Cerebellar cortex (tissue), 1 donor: ENCODE results near the gene MANEA.
"Not testable (repeated sequence)": the region's sequence is repeated elsewhere in the genome, so short reads cannot be mapped to it uniquely, and the experiment has no call there.

Source experiments
- DNase-seq: peaks from one replicate; pipeline ENCODE4 v3.0.0-alpha.2; 2015; ENCODE audit warnings: low spot score

MANEA gene

DNA sequence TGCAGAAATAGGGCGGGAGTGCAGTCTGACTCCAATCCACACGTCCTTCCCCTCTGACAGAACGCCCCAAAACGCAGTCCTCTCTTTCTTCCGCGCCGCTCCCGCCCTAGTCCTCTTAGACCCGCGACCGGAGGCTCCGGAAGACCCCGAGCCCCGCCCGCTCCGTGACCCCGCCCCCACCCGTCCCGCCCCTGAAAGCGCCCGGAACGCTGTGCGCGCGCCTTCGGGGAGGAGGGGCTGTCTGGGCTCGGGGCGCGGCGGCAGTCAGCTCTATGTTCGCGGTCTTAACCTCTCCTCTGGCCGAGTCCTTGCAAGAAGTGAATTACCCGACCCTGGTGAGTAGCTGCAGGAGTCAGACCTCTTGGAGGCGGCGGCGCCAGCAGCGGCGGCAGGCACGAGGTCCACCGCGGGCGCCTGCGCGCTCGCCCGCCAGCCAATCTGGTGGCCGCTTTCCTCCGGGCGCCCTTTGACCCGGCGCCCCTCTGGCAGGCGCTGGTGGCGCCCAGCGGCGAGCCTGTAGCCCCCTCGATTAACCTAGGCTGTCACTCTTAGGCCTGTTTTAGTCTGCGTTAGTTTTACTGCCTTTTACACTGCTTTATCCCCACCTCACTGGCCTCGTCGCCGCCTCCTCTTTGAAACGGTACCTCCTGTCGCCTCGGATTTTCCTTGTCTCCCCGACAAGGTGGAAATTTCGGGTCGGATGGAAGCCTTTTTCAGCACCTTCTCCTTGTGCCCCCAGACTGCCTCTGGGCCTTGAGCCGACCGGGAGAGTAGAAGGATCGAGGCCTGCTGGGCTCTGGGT, at the start of gene MANEA:
TSS of gene MANEA (plus strand) at position 232 of the 802 bp plus-strand sequence. CDS start 8,905 bp downstream, outside the sequence.
- peak; percentile 84 for DNase-seq

GRCh38 chr6:95529762-95530161, 47.6 kb upstream of the MANEA start:
- DNase-seq, result no peak

DNA sequence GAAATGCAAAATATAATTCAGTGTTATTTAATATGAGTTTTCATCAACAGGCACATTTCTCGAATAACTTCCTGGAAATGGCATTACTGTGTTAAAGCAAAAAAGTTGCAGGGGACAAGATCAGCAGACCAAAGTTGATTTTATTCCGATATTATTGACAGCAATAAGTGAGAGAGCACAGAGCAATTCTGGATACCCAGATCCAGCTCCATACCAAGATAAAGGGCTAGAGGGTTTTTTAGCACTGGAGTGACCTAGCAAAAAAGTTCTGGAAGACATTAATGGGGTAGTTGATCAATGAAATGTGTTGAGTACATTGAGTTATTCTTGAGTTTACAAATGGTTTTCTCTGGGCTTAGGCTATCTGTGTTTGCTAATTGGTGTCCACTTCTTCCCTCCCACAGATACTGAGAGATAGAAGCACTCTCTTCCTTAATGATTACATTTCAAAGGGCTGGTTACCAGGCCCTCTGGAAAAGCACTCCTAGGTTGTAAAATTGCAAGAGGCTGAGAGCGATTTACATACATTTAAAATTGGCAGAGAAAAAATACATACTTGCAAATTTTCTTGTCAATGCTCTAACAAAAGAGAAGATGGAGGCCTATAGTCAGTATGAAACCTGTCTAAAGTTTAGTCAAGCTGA, 47.0 kb upstream of the MANEA start:
- no peak for DNase-seq

DNA sequence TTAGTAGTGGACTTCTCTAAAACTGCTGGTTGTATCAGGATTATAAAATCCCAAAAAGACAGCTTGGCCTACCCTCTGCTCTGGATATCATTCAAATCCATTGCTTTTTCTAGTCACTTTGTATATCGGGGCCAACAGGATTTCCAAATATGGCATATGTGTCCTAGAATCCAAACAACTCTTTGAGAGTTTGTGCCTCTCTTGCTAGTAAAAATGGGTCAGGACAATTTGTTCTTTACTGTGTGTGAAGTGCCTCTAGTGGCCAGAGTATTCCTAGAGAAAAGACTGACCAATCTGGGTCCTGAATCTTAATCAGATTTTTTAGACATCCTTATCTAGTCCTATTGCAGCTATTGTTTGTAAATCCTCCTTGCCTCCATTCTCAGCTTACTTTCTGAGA, 33.5 kb upstream of the MANEA start:
- DNase-seq, result peak; percentile 34

GRCh38 chr6:95544517-95545225, 32.7 kb upstream of the MANEA start:
- no peak for DNase-seq

- peak; percentile 47 for DNase-seq
These were observed 32.1 kb upstream of the MANEA start for GRCh38 chr6:95545226-95545625.

DNA sequence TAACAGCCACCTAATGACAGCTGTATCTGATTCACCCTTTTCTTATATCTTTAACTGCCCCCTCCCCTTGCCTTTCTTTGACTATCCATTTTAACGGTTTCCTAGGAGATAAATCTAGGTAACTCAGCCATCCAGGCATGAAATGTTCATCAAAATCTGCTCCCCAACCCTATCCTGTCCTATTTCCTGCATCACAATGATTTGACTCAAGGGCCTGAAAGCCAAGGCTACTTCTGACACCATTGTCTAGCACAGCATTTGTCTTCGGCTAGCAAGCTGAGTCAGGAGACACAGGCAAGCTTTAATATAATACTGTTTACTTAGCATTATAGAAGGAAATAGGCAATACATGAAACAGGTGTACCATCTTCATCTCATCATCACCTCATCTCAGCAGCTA, 31.6 kb upstream of the MANEA start:
- peak; percentile 46 for DNase-seq

GRCh38 chr6:95546148-95546547, 31.2 kb upstream of the MANEA start:
- no peak for DNase-seq

- no peak for DNase-seq
These were observed 30.3 kb upstream of the MANEA start for GRCh38 chr6:95547043-95547442.

GRCh38 chr6:95548188-95548786, 29.0 kb upstream of the MANEA start:
- DNase-seq, result no peak

DNA sequence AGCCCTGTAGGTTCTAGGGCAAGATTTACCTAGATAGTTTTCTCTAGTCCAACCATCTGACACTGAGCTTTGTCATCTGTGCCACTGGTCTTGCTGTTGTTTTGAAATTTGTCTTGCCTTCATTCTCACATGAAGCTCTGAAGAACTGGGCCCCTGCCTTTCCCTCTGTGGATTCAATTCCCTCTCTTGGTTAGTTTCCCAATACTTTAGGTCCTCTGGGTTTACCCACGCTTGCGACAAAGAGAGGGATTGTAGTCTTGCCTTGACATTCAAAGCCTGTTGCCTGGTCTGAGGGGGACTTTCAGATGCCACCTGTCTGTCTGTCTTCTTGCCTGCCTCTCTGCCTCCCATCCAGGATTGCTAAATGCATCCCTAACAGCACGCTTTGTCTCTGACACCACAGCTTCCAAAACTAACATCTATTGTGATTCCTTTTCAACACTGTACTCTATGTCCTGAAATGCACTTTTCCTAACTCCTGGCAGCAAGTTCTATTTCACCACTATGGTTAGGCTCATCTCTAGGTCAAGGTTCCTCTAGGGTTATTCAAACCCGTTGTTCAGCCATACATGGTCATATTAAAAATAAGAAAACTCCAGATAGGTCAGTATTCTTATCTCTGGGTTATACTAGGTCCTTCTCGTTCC, 25.5 kb upstream of the MANEA start:
- no peak for DNase-seq

DNA sequence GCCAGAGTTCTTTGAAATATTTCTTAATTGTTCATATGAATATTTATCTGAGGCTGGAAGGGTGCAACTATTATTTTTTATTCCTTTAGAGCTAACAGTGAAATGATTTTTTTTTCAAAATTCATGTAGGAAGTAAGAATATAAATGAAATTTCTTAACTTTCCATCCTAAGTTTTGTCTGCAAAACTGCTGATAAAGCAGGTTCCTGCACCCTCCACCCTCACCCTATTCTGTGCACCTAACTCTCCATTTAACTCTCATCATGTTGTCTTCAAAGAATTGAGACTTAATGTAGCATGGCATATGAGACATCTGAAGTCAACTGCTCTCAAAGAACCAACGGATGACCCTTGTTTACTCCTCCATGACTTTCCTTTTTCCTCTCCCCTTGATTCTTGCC, 23.5 kb upstream of the MANEA start:
- DNase-seq, result no peak

- DNase-seq, result not testable (repeated sequence)
These were observed 16.4 kb upstream of the MANEA start for GRCh38 chr6:95560956-95561355.

GRCh38 chr6:95569560-95569959, 7.8 kb upstream of the MANEA start:
- DNase-seq, result no peak

GRCh38 chr6:95572098-95572497, 5.2 kb upstream of the MANEA start:
- no peak for DNase-seq

GRCh38 chr6:95574811-95575210, 2.5 kb upstream of the MANEA start:
- DNase-seq, result no peak

DNA sequence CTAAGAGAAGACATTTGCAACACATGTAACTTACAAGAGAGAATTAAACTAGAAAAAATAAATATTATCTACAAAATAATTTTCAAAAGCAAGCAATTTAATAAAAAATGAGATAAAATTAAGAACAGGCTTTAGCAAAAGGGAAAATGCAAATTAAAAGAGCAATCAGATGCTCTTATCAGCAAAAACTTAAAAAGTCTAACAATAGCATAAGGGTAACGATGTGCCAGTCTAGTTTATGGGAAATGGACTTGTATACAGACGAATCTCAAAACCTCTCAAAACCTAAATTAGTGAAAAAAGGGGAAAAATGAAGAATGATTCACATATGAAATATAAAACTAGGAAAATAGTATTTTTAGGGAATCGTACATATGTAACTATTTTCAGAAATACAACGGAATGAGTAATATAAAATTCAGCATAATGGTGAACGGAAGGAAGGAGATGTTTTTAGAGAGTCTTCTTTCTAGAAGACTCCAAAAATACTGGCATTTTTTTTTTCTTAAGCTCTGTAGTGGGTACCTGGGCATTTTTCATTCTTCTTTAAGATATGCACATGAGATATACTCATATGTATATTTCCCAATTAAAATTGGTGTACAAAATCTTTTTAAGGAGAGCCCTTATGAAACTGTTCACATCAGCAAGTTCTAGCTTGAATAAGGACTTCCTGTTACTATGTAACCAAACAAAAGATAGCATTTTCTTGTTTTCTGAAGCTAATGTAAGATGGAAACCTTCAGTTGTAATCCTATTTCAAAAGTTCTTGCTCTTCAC, 927 bp upstream of the MANEA start:
- peak; percentile 46 for DNase-seq

DNA sequence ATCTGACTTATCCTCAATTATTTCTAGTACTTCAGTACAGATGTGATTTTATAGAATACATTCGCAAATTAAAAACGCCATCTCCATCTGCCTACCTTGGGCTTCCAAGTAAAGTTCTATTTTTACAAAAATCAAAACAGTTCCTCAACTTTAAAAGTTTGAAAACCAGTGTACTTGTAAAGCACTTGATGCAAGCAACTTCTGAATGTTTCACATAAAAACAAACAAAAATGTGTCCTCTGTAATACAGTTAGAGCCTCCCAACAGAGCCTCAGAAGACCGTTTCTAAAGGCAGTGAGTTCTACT, 384 bp upstream of the MANEA start:
- DNase-seq, result no peak

DNA sequence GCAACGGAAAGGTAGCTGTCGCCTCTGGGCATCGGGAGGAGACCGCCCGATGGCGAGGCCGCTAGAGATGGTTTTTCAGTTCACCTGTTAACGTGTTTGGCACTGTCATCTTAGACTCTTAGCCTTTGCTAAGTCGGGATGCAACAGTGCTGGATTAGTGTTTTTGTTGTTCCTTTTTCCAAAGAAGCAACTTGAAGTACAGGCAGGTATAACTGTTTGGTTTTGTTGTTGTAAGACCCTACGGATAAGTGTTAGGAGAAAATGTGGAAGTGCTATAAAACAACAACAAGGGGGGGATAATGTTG, 723 bp downstream of the MANEA start:
- peak; percentile 66 for DNase-seq

DNA sequence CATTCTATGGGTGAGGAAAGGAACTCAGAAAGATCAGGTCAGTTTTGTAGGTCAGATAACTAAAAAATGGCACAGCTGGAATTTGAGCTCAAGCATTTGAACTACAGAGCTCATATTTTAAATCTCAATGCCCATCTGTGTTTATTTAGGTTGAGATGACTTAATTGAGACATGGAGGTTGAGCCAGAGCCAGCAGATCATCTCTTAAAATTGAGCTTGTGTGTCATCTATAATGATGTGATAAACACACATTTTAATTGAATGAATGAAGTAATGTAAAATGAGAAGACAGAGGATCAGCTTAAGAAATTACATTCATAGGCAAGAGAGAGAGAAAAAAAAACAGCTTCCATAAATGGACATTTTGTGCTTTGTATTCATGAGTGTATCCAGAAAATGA, 3.7 kb downstream of the MANEA start:
- no peak for DNase-seq

DNA sequence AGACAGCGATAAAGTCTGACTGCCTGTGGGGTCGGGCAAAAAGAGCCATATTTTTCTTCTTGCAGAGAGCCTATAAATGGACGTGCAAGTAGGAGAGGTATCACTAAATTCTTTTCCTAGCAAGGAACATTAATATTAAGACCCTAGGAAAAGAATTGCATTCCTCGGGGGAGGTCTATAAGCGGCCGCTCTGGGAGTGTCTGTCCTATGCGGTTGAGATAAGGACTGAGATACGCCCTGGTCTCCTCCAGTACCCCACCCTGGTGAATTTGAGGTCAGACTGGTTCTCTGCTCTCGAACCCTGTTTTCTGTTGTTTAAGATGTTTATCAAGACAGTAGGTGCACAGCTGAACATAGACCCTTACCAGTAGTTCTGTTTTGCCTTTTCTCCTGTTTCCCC, 6.9 kb downstream of the MANEA start:
- not testable (repeated sequence) for DNase-seq

DNA sequence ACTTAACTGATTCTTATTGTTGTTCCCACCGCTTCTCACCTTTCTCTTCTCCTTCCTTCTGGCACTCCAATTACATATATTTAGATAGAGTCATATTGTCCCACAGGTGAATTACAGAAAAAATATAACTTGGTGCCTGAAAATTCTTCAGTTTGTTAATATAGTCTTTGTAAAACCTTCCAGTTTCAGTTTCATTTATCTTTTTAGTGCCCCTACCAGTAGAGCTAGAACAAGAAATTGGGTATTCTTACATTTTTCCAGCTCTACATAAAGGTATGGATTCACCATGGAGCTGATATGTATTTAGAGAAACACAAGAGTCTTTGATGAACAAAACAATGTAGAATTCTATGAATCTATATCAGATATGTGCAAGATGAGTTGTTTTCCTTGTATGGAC, 10.7 kb downstream of the MANEA start:
- DNase-seq, result no peak
